SU-DHL-6 (cell line): ENCODE results near the gene PLCE1.

Experiments used
- H2AFZ ChIP-seq: fragments of 200-600 bp; sonication (generic); 2 replicates; pipeline ENCODE4 v1.6.1; 2014; ENCODE audit warnings: low read depth, mild to moderate bottlenecking, moderate library complexity, mixed read lengths, antibody characterized with exemption, low read length; ENCODE audit not compliant: severe bottlenecking
- H3F3A ChIP-seq: fragments of 200-600 bp; shearing (Covaris generic); 2 replicates; pipeline ENCODE4 v1.6.0; 2016; ENCODE audit warnings: antibody characterized with exemption, mild to moderate bottlenecking; ENCODE audit not compliant: insufficient read depth
- H3K27ac ChIP-seq: fragments of 200-600 bp; sonication (generic); 2 replicates; pipeline ENCODE4 v1.5.1; 2016; ENCODE audit warnings: low read depth, mild to moderate bottlenecking, low read length, moderate library complexity, mixed read lengths
- H3K27me3 ChIP-seq: fragments of 200-600 bp; sonication (generic), shearing (Covaris generic); 2 replicates; pipeline ENCODE4 v1.6.0; 2014; ENCODE audit warnings: mild to moderate bottlenecking, low read length
- H3K36me3 ChIP-seq: fragments of 200-600 bp; sonication (generic); 2 replicates; pipeline ENCODE4 v1.6.1; 2014; ENCODE audit warnings: mild to moderate bottlenecking, low read length, mixed read lengths
- H3K4me2 ChIP-seq: fragments of 300-600, 200-600 bp; shearing (Covaris generic), sonication (generic); 2 replicates; pipeline ENCODE4 v1.6.0; 2014; ENCODE audit warnings: low read length, low read depth, mild to moderate bottlenecking; ENCODE audit not compliant: poor library complexity, severe bottlenecking
- H3K4me3 ChIP-seq: fragments of 200-600 bp; sonication (generic); 2 replicates; pipeline ENCODE4 v1.5.1; 2014; ENCODE audit warnings: antibody characterized with exemption, low read length, mild to moderate bottlenecking, mixed read lengths; ENCODE audit not compliant: insufficient read depth, poor library complexity, severe bottlenecking
- H3K79me2 ChIP-seq: fragments of 200-600 bp; sonication (generic); 2 replicates; pipeline ENCODE4 v1.6.1; 2014; ENCODE audit warnings: mild to moderate bottlenecking, low read length, moderate library complexity; ENCODE audit not compliant: insufficient read depth
- H3K9ac ChIP-seq: fragments of 200-600 bp; sonication (generic); 2 replicates; pipeline ENCODE4 v1.7.0; 2014; ENCODE audit warnings: mild to moderate bottlenecking, low read length
- H3K9me2 ChIP-seq: fragments of 200-600 bp; sonication (generic); replicated peaks from 2 replicates; pipeline ENCODE4 v1.6.1; 2014; ENCODE audit warnings: low read length; ENCODE audit not compliant: insufficient read depth
- H3K9me3 ChIP-seq: fragments of 200-600 bp; sonication (generic); 2 replicates; pipeline ENCODE4 v1.6.1; 2014; ENCODE audit warnings: low read length, mixed read lengths; ENCODE audit not compliant: insufficient read depth
- H4K20me1 ChIP-seq: fragments of 200-600 bp; sonication (generic); 2 replicates; pipeline ENCODE4 v1.6.1; 2014; ENCODE audit warnings: low read depth, mild to moderate bottlenecking, antibody characterized with exemption, low read length, moderate library complexity, mixed read lengths
- CTCF ChIP-seq: fragments of 200-600 bp; sonication (generic); IDR thresholded peaks from one replicate; pipeline ENCODE4 v1.5.1; 2017; ENCODE audit warnings: antibody characterized with exemption, mild to moderate bottlenecking, low read length, moderate library complexity; ENCODE audit not compliant: insufficient read depth, poor library complexity, severe bottlenecking
- EZH2phosphoT487 ChIP-seq: fragments of 200-600 bp; sonication (generic), shearing (Covaris generic); conservative IDR thresholded peaks from 2 replicates; pipeline ENCODE4 v1.6.1; 2018; ENCODE audit warnings: mild to moderate bottlenecking, antibody characterized with exemption, low read length, moderate library complexity, mixed read lengths

PLCE1 gene

GRCh38 chr10:94029955-94030354 is 36.2 kb downstream of the PLCE1 start:
- Histone ChIP-seq H3K27ac (no peak overlapping the region), H3K4me3 (no peak overlapping the region), H3K9me2 (no peaks in the 10 kb centered on the region), H3K79me2 (no peaks in the 10 kb centered on the region), H4K20me1 (no peaks in the 10 kb centered on the region), H3K9me3 (peaks cover 20% of the 10 kb centered on the region; the same call in 1 of the 2 replicates), H3K27me3 (no peaks in the 10 kb centered on the region), H3K9ac (no peak overlapping the region), H3K36me3 (no peaks in the 10 kb centered on the region), H3K4me2 (no peak overlapping the region), H3F3A (no peaks in the 10 kb centered on the region), H2AFZ (no peak overlapping the region)
- no peak for TF ChIP-seq EZH2phosphoT487
- no peak for TF ChIP-seq CTCF

DNA sequence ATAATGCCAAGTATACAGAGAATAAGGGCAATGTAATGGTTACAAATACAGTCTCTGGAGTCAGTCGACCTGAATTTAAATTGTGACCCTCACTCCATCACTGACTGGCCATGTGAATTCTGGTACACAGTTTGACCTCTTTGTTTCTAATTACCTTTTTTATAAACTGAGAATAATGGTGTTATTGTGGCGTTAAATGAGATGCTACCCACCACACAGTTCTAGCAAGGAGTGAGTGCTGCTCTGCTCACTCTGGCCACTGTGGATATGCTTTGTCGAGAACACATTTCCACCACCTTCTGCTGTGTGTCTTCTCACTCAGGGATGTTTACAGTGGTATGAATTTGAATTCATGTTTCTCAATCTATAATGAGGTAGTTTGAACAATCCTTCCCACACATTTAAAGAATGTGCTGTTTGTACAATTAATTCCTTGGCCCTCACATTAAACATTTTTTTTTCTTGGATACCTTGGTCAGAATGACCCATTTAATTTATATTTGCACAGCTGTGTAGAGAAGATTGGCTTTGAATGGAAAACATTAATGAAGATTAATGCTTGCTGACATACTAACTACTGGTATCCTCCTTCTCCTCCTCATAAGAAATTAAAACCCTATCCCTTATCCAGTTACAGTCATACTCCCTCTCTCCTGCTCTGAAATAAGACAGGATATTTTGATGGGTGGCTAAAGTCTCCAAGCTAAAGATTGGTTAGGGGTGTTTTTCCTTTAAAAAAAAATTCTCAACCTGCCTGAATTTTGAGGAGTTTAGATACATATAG is 42.4 kb downstream of the PLCE1 start:
- Histone ChIP-seq H3K27me3 (no peaks in the 10 kb centered on the region), H2AFZ (no peak overlapping the region), H3K4me2 (no peak overlapping the region), H3K4me3 (no peak overlapping the region), H3F3A (no peaks in the 10 kb centered on the region), H3K9me2 (no peaks in the 10 kb centered on the region), H3K9ac (no peak overlapping the region), H3K27ac (no peak overlapping the region), H3K79me2 (no peaks in the 10 kb centered on the region), H4K20me1 (no peaks in the 10 kb centered on the region), H3K9me3 (no peaks in the 10 kb centered on the region), H3K36me3 (no peaks in the 10 kb centered on the region)
- TF ChIP-seq CTCF = no peak

DNA sequence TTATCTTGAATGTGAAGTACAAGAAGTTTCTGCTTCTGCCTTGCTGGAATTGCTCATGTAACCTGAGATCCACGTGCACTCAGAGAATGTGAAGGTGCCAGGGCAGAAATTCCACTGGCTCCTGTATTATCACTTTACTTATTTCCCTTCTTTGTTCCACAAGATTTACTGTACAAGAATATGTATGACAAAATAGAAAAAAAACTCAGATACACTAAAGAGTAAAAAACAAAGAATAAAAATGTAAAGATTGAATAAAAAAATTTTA is 43.0 kb downstream of the PLCE1 start:
- no peaks in the 10 kb centered on the region for H3K9me2 ChIP-seq
- H2AFZ ChIP-seq = no peak overlapping the region
- no peak overlapping the region for H3K9ac ChIP-seq
- H3K27ac ChIP-seq = no peak overlapping the region
- H3K4me3 ChIP-seq = no peak overlapping the region
- no peaks in the 10 kb centered on the region for H3K79me2 ChIP-seq
- H3F3A ChIP-seq = no peaks in the 10 kb centered on the region
- no peak overlapping the region for H3K4me2 ChIP-seq
- no peaks in the 10 kb centered on the region for H3K36me3 ChIP-seq
- no peaks in the 10 kb centered on the region for H3K9me3 ChIP-seq
- no peaks in the 10 kb centered on the region for H3K27me3 ChIP-seq
- no peaks in the 10 kb centered on the region for H4K20me1 ChIP-seq
- TF ChIP-seq CTCF = no peak

GRCh38 chr10:94037286-94037685 is 43.6 kb downstream of the PLCE1 start:
- no peaks in the 10 kb centered on the region for H4K20me1 ChIP-seq
- no peak overlapping the region for H3K27ac ChIP-seq
- no peaks in the 10 kb centered on the region for H3K9me2 ChIP-seq
- no peaks in the 10 kb centered on the region for H3K9me3 ChIP-seq
- H3K36me3 ChIP-seq = no peaks in the 10 kb centered on the region
- H3K4me3 ChIP-seq = no peak overlapping the region
- no peaks in the 10 kb centered on the region for H3K27me3 ChIP-seq
- H2AFZ ChIP-seq = no peak overlapping the region
- TF ChIP-seq CTCF (no peak), EZH2phosphoT487 (no peak)
- H3F3A ChIP-seq = no peaks in the 10 kb centered on the region
- H3K9ac ChIP-seq = no peak overlapping the region
- H3K4me2 ChIP-seq = no peak overlapping the region
- no peaks in the 10 kb centered on the region for H3K79me2 ChIP-seq
